ENCODE data around the gene XXYLT1. TPM values are rescaled to one million over a fixed set of nuclear protein-coding genes. Genes with fewer than 3 reads are reported as not detected.

Gene XXYLT1
- total RNA-seq, 2 donors from 2014 or later = 1.3 to 4.2 TPM

DNA sequence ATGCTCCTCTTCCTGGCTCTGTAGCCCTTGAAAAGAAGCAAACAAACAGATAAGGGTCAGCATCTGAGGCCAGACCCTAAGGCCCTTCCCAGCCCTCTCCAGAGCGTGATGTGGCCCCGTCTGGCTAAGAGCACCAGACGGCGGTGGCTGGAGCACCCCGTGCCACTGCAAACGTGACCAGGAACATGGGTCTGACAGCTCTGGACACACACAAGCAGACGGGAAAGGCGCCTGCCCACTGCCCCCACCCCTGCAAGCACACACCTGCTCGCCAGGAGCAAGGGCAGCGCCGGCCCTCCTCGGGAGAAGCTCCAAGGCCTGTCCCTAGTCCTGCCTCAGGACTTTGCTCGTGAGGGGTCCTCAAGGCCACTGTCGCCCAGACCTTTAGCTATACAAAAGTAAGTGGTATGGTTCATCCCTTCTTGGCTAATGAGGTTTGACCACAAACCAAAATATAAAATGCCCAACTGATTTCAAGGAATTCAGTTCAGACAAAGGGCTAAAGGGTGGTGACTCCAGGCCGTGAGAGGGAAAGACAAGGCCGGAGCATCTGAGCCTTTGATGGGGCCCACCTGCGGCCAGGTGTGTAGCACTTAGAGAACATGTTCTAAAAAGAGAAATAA lies 90.4 kb downstream of the XXYLT1 start:
- Histone ChIP-seq H3K4me3 (no peak overlapping the region), H3K36me3 (replicated peaks in 1 of 2; ENCODE audit: insufficient read depth in 1 of 2, low read depth in 2 of 2) (no peaks in the 10 kb centered on the region), H3K9me3 (no peaks in the 10 kb centered on the region), H3K27me3 (no peaks in the 10 kb centered on the region), H3K4me1 (no peaks in the 10 kb centered on the region), H3K27ac (no peak overlapping the region)
- 70 to 81% methylated on average over 11 to 13 of the region's 17 CpGs for WGBS, 2 donors
- intact Hi-C loops (cut with DNase I) = no loop called here
- TF ChIP-seq POLR2A (IDR thresholded peaks at IDR 0.05) = no peak
- TF ChIP-seq, protein P1, sequence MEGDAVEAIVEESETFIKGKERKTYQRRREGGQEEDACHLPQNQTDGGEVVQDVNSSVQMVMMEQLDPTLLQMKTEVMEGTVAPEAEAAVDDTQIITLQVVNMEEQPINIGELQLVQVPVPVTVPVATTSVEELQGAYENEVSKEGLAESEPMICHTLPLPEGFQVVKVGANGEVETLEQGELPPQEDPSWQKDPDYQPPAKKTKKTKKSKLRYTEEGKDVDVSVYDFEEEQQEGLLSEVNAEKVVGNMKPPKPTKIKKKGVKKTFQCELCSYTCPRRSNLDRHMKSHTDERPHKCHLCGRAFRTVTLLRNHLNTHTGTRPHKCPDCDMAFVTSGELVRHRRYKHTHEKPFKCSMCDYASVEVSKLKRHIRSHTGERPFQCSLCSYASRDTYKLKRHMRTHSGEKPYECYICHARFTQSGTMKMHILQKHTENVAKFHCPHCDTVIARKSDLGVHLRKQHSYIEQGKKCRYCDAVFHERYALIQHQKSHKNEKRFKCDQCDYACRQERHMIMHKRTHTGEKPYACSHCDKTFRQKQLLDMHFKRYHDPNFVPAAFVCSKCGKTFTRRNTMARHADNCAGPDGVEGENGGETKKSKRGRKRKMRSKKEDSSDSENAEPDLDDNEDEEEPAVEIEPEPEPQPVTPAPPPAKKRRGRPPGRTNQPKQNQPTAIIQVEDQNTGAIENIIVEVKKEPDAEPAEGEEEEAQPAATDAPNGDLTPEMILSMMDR (IDR thresholded peaks at IDR 0.05) = no peak
- ATAC-seq (no peak), DNase-seq (no peak)

DNA sequence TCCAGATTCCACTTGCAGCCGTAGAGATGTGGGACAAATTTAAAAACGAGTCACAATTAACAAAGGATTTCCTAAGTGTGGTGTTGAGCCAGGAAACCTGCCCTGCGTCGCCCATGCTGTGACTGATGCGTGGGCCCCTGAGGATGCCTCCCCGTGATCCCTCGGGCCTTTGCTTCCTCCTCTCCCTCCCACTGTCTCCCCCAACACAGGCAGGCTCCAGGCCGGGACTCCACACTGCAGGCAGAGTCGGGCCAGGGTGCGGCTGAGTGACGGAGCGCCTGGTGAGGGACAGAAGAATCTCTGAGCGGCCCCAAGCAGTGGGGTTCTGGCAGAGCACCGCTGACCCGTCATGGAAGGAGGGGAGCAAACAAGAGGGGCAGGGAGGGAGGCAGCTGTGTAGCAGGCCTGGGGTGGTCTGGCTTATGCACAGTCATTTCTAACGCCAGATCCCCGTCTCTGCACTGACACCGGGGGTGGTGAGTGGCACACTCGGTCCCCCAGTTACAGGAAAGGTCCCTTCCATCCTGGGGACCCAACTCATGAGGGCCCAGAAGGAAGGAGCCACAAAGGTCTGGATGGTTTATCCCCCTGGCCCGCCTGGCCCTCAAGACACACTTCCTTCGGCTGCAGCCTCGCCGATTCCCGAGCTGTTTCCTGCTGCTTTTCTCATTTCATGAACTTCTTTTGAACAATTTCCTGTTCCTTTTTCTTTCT lies 91.0 kb downstream of the XXYLT1 start:
- intact Hi-C loops (cut with DNase I) = no loop called here
- TF ChIP-seq, protein P1 (IDR thresholded peaks at IDR 0.05) = no peak
- TF ChIP-seq POLR2A (IDR thresholded peaks at IDR 0.05) = no peak
- ATAC-seq = no peak
- no peaks in the 10 kb centered on the region for H3K9me3 ChIP-seq
- H3K4me3 ChIP-seq = no peak overlapping the region
- no peaks in the 10 kb centered on the region for H3K36me3 ChIP-seq (replicated peaks in 1 of 2; ENCODE audit: insufficient read depth in 1 of 2, low read depth in 2 of 2)
- 60 to 75% methylated on average over 18 to 24 of the region's 24 CpGs for whole genome bisulfite sequencing, 2 donors
- H3K27me3 ChIP-seq = no peaks in the 10 kb centered on the region
- no peaks in the 10 kb centered on the region for H3K4me1 ChIP-seq
- no peak overlapping the region for H3K27ac ChIP-seq
- DNase-seq = no peak

DNA sequence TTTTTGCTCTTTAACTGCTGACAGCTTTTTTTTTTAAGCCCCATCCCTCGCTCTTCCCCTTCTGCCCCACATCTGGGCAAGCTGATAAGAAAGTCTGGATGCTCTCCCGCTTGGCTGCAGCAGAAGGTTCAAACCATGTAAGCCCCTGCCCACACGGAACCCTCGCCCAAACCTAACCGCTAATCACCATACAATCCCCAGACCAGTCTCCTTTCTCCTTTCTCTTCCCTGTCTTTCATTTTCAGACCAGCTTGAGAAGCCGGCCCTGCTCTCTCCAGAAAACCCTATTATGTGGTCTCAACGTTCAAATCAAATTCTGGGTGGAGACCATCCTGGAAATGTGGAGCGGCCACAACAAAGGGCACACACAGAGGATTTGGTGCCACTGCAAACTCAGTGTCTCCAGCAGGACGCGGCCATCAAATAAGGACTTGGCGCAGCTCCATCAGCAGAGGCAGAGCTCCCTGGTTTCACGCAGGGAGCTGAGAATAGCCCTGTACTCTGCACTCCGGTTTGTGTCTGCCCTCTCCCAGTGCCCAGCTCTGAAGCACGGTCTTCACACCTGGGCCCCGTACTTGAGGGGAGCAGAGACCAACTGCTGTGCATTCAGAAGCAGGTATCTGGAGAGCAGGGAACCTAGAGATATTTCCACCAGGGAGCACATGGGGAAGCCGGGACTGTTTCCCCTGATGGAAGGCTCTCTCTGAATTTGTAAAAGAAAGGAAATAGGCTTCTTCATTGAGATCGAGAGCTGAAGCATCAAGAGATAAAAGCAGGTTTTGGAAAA lies 92.6 kb downstream of the XXYLT1 start:
- ATAC-seq = no peak
- WGBS, 2 donors = 75 to 84% methylated on average over 14 to 17 of the region's 17 CpGs
- no peaks in the 10 kb centered on the region for H3K4me1 ChIP-seq
- H3K4me3 ChIP-seq = no peak overlapping the region
- no peaks in the 10 kb centered on the region for H3K36me3 ChIP-seq (replicated peaks in 1 of 2; ENCODE audit: insufficient read depth in 1 of 2, low read depth in 2 of 2)
- no peaks in the 10 kb centered on the region for H3K27me3 ChIP-seq
- intact Hi-C loops (cut with DNase I) = no loop called here
- no peaks in the 10 kb centered on the region for H3K9me3 ChIP-seq
- no peak overlapping the region for H3K27ac ChIP-seq
- DNase-seq = no peak
- TF ChIP-seq, protein P1 (IDR thresholded peaks at IDR 0.05) = no peak
- TF ChIP-seq POLR2A (IDR thresholded peaks at IDR 0.05) = no peak

DNA sequence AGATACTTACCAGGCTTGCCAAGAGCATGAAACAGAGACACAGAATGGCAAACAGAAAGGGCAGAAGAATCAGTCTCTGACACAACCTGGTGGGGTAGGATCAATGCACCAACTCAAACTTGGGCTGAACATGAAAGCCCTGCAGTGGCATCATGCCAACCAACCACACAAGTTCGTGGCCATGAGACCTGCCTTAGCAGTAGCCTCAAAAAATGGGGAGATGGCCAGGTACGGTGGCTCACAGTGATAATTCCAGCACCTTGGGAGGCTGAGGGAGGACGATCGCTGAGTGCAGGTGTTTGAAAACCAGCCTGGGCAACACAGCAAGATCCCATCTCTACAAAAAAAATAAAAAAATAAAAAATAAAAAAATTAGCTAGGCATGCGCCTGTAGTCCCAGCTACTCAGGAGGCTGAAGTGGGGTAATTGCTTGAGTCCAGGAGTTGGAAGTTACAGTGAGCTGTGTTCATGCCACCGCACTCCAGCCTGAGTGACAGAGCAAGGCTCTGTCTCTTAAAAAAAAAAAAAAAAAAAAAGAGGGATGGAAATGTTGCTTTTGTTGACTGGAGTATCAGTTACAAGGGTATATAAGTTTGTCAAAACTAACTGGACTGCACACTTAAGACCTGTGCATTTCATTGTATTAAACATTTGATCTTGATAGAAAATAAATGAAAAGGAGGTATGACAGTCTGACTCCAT lies 93.4 kb downstream of the XXYLT1 start:
- H3K27ac ChIP-seq = no peak overlapping the region
- ATAC-seq (no peak), DNase-seq (no peak)
- intact Hi-C loops (cut with DNase I) = no loop called here
- WGBS, 2 donors = 89 to 93% methylated on average over 6 of the region's 6 CpGs
- no peak overlapping the region for H3K4me3 ChIP-seq
- no peaks in the 10 kb centered on the region for H3K27me3 ChIP-seq
- no peaks in the 10 kb centered on the region for H3K36me3 ChIP-seq (replicated peaks in 1 of 2; ENCODE audit: insufficient read depth in 1 of 2, low read depth in 2 of 2)
- no peaks in the 10 kb centered on the region for H3K4me1 ChIP-seq
- H3K9me3 ChIP-seq = no peaks in the 10 kb centered on the region
- TF ChIP-seq POLR2A (IDR thresholded peaks at IDR 0.05) = no peak
- TF ChIP-seq, protein P1 (IDR thresholded peaks at IDR 0.05) = no peak
